Panc1 (cell line): ENCODE results near the gene TMEM258.

ENCODE experiments used
- CTCF ChIP-seq: fragments of 450-650 bp; IDR thresholded peaks from 2 replicates; pipeline ENCODE4 v1.5.1; 2017; ENCODE audit warnings: mild to moderate bottlenecking
- POLR2AphosphoS5 ChIP-seq: IDR thresholded peaks from 2 replicates; pipeline ENCODE4 v1.6.1; 2012; ENCODE audit warnings: mild to moderate bottlenecking, low read depth, low read length, moderate library complexity
- SIN3A ChIP-seq: IDR thresholded peaks from 2 replicates; pipeline ENCODE4 v1.6.1; 2012; ENCODE audit warnings: low read depth, mild to moderate bottlenecking, low read length, moderate library complexity, borderline replicate concordance; ENCODE audit not compliant: insufficient read depth
- TCF7L2 ChIP-seq: IDR thresholded peaks from 2 replicates; pipeline ENCODE4 v1.6.1; 2011; ENCODE audit warnings: mild to moderate bottlenecking, low read depth, low read length, inconsistent platforms
- TF ChIP-seq, protein P1 (sequence below), 2 experiments: IDR thresholded peaks; 2 replicates each; pipeline ENCODE4 v1.6.1; 2011 to 2012; ENCODE audit warnings: low read depth in 2 of 2, control low read depth in 1 of 2, low read length in 1 of 2, mild to moderate bottlenecking in 1 of 2, moderate library complexity in 1 of 2; ENCODE audit not compliant: insufficient read depth in 1 of 2

- peak; percentile 82 for TF ChIP-seq CTCF
- peak; percentile 50; the same call in 1 of the 2 replicates for TF ChIP-seq POLR2AphosphoS5
- no peak for TF ChIP-seq SIN3A
- TF ChIP-seq, protein P1, sequence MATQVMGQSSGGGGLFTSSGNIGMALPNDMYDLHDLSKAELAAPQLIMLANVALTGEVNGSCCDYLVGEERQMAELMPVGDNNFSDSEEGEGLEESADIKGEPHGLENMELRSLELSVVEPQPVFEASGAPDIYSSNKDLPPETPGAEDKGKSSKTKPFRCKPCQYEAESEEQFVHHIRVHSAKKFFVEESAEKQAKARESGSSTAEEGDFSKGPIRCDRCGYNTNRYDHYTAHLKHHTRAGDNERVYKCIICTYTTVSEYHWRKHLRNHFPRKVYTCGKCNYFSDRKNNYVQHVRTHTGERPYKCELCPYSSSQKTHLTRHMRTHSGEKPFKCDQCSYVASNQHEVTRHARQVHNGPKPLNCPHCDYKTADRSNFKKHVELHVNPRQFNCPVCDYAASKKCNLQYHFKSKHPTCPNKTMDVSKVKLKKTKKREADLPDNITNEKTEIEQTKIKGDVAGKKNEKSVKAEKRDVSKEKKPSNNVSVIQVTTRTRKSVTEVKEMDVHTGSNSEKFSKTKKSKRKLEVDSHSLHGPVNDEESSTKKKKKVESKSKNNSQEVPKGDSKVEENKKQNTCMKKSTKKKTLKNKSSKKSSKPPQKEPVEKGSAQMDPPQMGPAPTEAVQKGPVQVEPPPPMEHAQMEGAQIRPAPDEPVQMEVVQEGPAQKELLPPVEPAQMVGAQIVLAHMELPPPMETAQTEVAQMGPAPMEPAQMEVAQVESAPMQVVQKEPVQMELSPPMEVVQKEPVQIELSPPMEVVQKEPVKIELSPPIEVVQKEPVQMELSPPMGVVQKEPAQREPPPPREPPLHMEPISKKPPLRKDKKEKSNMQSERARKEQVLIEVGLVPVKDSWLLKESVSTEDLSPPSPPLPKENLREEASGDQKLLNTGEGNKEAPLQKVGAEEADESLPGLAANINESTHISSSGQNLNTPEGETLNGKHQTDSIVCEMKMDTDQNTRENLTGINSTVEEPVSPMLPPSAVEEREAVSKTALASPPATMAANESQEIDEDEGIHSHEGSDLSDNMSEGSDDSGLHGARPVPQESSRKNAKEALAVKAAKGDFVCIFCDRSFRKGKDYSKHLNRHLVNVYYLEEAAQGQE (IDR thresholded peaks at IDR 0.05; ENCODE audit: insufficient read depth in 1 of 2, low read depth in 2 of 2, low read length in 1 of 2), result no peak
- TF ChIP-seq TCF7L2, result no peak
Observed at GRCh38 chr11:61797263-61797944, 5.0 kb upstream of the TMEM258 start.
